H1 (cell line): ENCODE results near the gene PEAK3. TPM values are rescaled to one million over a fixed set of nuclear protein-coding genes. Genes with fewer than 3 reads are reported as not detected.

Experiments
- CTCF ChIA-PET: fragments of 300-600 bp; sonication (Branson Sonifier 250); formaldehyde crosslinking; loops from one replicate; lab custom pipeline; 2021; ENCODE audit not compliant: partially characterized antibody; lab: Charles Lee
- POLR2A ChIA-PET: fragments of 300-600 bp; sonication (Branson Sonifier 250); formaldehyde crosslinking; loops from one replicate; lab custom pipeline; 2021; ENCODE audit warnings: inconsistent platforms; ENCODE audit not compliant: partially characterized antibody; lab: Charles Lee
- DNase-seq, 2 experiments: peaks; one replicate each; pipeline versions ENCODE4 v3.0.0 to v3.0.0-alpha.2; 2010 to 2022; ENCODE audit warnings: low spot score in 2 of 2, low read depth in 1 of 2, mixed read lengths in 1 of 2
- FAIRE-seq: peaks from 2 replicates; lab custom pipeline; 2011; peaks lifted over from hg19 to GRCh38; lab: Jason Lieb, UNC
- H2AFZ ChIP-seq: 2 replicates; pipeline ENCODE4 v1.8.1; 2012; ENCODE audit warnings: low read length, inconsistent platforms
- H2AK5ac ChIP-seq: 2 replicates; pipeline ENCODE4 v1.6.1; 2013; ENCODE audit warnings: low read depth, low read length
- H2BK120ac ChIP-seq: replicated peaks from 2 replicates; pipeline ENCODE3; 2013; ENCODE audit warnings: low read depth, low read length, inconsistent platforms
- H2BK12ac ChIP-seq: 2 replicates; pipeline ENCODE4 v1.6.1; 2013; ENCODE audit warnings: low read depth, low read length
- H2BK15ac ChIP-seq: 2 replicates; pipeline ENCODE4 v1.6.1; 2013; ENCODE audit warnings: low read length
- H2BK20ac ChIP-seq: 2 replicates; pipeline ENCODE4 v1.6.1; 2013; ENCODE audit warnings: low read length
- H2BK5ac ChIP-seq: 2 replicates; pipeline ENCODE4 v1.6.1; 2013; ENCODE audit warnings: low read depth, low read length
- H3K14ac ChIP-seq: 2 replicates; pipeline ENCODE4 v1.6.1; 2013; ENCODE audit warnings: inconsistent platforms; ENCODE audit not compliant: insufficient read length
- H3K18ac ChIP-seq: 2 replicates; pipeline ENCODE4 v1.6.1; 2013; ENCODE audit warnings: low read length; ENCODE audit errors: extremely low read depth
- H3K23ac ChIP-seq: 2 replicates; pipeline ENCODE4 v1.6.1; 2013; ENCODE audit warnings: inconsistent platforms; ENCODE audit not compliant: insufficient read length
- H3K23me2 ChIP-seq: 2 replicates; pipeline ENCODE4 v1.6.1; 2013; ENCODE audit warnings: low read depth, low read length
- H3K27ac ChIP-seq: 2 replicates; pipeline ENCODE4 v1.6.1; 2011; ENCODE audit warnings: low read depth, low read length, inconsistent platforms
- H3K27me3 ChIP-seq, 4 experiments: replicated peaks in 1 of 4; 1 replicate in 1 of 4; 2 replicates in 3 of 4; pipeline versions ENCODE4 v1.6.1 to v1.8.1; 2011 to 2013; ENCODE audit warnings: low read length in 3 of 4, mild to moderate bottlenecking in 3 of 4, inconsistent platforms in 2 of 4, mixed read lengths in 2 of 4, moderate library complexity in 1 of 4; ENCODE audit not compliant: control insufficient read depth in 3 of 4, insufficient read depth in 3 of 4; ENCODE audit errors: extremely low read depth in 1 of 4
- H3K36me3 ChIP-seq, 4 experiments: 2 replicates each; pipeline versions ENCODE4 v1.6.1 to v1.8.1; 2011 to 2013; ENCODE audit warnings: mild to moderate bottlenecking in 4 of 4, low read length in 3 of 4, moderate library complexity in 2 of 4, control low read depth in 1 of 4, inconsistent platforms in 1 of 4; ENCODE audit not compliant: insufficient read depth in 4 of 4, control insufficient read depth in 2 of 4
- H3K4ac ChIP-seq: replicated peaks from 2 replicates; pipeline ENCODE3; 2013; ENCODE audit warnings: low read length, low read depth, mixed read lengths, inconsistent platforms; ENCODE audit not compliant: insufficient read length
- H3K4me1 ChIP-seq, 4 experiments: replicated peaks in 1 of 4; 1 replicate in 1 of 4; 2 replicates in 3 of 4; pipeline versions ENCODE4 v1.6.1 to v1.8.1; 2011 to 2013; ENCODE audit warnings: low read length in 3 of 4, inconsistent platforms in 2 of 4, mixed read lengths in 1 of 4; ENCODE audit not compliant: insufficient read depth in 4 of 4, control insufficient read depth in 3 of 4
- H3K4me2 ChIP-seq, 2 experiments: 2 replicates each; pipeline versions ENCODE4 v1.6.1 to v1.8.1; 2011 to 2013; ENCODE audit warnings: low read depth in 2 of 2, low read length in 2 of 2, control low read depth in 1 of 2, inconsistent platforms in 1 of 2, mild to moderate bottlenecking in 1 of 2; ENCODE audit not compliant: insufficient read depth in 1 of 2
- H3K4me3 ChIP-seq, 4 experiments: fragments of 200-600, 300-600 bp in 1 of 4; sonication (generic), shearing (Covaris generic), sonication (Bioruptor Twin) in 1 of 4; 2 replicates each; pipeline versions ENCODE4 v1.5.1 to v1.8.1; 2011 to 2016; ENCODE audit warnings: low read length in 4 of 4, low read depth in 3 of 4, control low read depth in 2 of 4, inconsistent platforms in 2 of 4, mild to moderate bottlenecking in 2 of 4, mixed read lengths in 1 of 4, moderate library complexity in 1 of 4; ENCODE audit not compliant: insufficient read depth in 2 of 4; ENCODE audit errors: extremely low read depth in 1 of 4
- H3K56ac ChIP-seq: replicated peaks from 2 replicates; pipeline ENCODE3; 2013; ENCODE audit warnings: low read depth, mild to moderate bottlenecking, mixed read lengths, low read length, inconsistent platforms; ENCODE audit not compliant: insufficient read length
- H3K79me1 ChIP-seq: 2 replicates; pipeline ENCODE4 v1.6.1; 2013; ENCODE audit warnings: low read depth, low read length, control low read depth
- H3K79me2 ChIP-seq, 2 experiments: 2 replicates each; pipeline versions ENCODE4 v1.6.1 to v1.8.1; 2012 to 2013; ENCODE audit warnings: low read length in 2 of 2, mild to moderate bottlenecking in 2 of 2, inconsistent platforms in 1 of 2; ENCODE audit not compliant: insufficient read depth in 2 of 2, control insufficient read depth in 1 of 2
- H3K9ac ChIP-seq, 4 experiments: replicated peaks in 1 of 4; 1 replicate in 1 of 4; 2 replicates in 3 of 4; pipeline versions ENCODE4 v1.6.1 to v1.8.1; 2011 to 2013; ENCODE audit warnings: low read depth in 3 of 4, low read length in 3 of 4, control low read depth in 2 of 4, mild to moderate bottlenecking in 2 of 4, moderate library complexity in 2 of 4, inconsistent platforms in 1 of 4; ENCODE audit errors: extremely low read depth in 1 of 4
- H3K9me3 ChIP-seq, 2 experiments: 2 replicates each; pipeline versions ENCODE4 v1.6.1 to v1.8.1; 2012 to 2013; ENCODE audit warnings: mild to moderate bottlenecking in 2 of 2, moderate library complexity in 2 of 2, control low read depth in 1 of 2, inconsistent platforms in 1 of 2, low read depth in 1 of 2, low read length in 1 of 2, mixed read lengths in 1 of 2; ENCODE audit not compliant: insufficient read depth in 2 of 2
- H4K20me1 ChIP-seq, 2 experiments: replicated peaks in 1 of 2; 2 replicates each; pipeline versions ENCODE3 to v1.8.1; 2011 to 2013; ENCODE audit warnings: inconsistent platforms in 2 of 2, low read length in 2 of 2, mild to moderate bottlenecking in 1 of 2; ENCODE audit not compliant: insufficient read depth in 2 of 2, control insufficient read depth in 1 of 2
- H4K5ac ChIP-seq: 2 replicates; pipeline ENCODE4 v1.6.1; 2013; ENCODE audit warnings: low read length, low read depth, mixed read lengths, inconsistent platforms; ENCODE audit not compliant: insufficient read length
- H4K8ac ChIP-seq: 2 replicates; pipeline ENCODE4 v1.8.0; 2013; ENCODE audit warnings: mild to moderate bottlenecking, moderate library complexity, low read length, inconsistent platforms; ENCODE audit not compliant: insufficient read depth; ENCODE audit errors: extremely low read depth
- H4K91ac ChIP-seq: replicated peaks from 2 replicates; pipeline ENCODE3; 2013; ENCODE audit warnings: low read length, mixed read lengths, inconsistent platforms; ENCODE audit not compliant: insufficient read length
- EGR1 ChIP-seq: IDR thresholded peaks from 2 replicates; pipeline ENCODE4 v1.6.1; 2011; ENCODE audit warnings: low read depth, low read length, borderline replicate concordance
- EZH2 ChIP-seq: fragments of 200-600 bp; sonication (generic); IDR thresholded peaks from 2 replicates; pipeline ENCODE4 v1.7.1; 2012; ENCODE audit warnings: low read depth, mild to moderate bottlenecking, moderate library complexity, low read length, inconsistent platforms; ENCODE audit not compliant: severe bottlenecking
- FOSL1 ChIP-seq: IDR thresholded peaks from 2 replicates; pipeline ENCODE4 v1.6.1; 2011; ENCODE audit warnings: mild to moderate bottlenecking, low read depth, low read length, moderate library complexity; ENCODE audit not compliant: insufficient read depth
- HDAC2 ChIP-seq, 2 experiments: fragments of 300-600 bp in 1 of 2; sonication (generic) in 1 of 2; IDR thresholded peaks; 2 replicates each; pipeline ENCODE4 v1.6.1; 2011 to 2012; ENCODE audit warnings: low read depth in 2 of 2, low read length in 2 of 2, mild to moderate bottlenecking in 2 of 2, moderate library complexity in 2 of 2, borderline replicate concordance in 1 of 2, inconsistent platforms in 1 of 2
- HDAC6 ChIP-seq: IDR thresholded peaks from one replicate; pipeline ENCODE4 v1.7.1; 2012; ENCODE audit warnings: low read depth, mild to moderate bottlenecking, inconsistent platforms, low read length, moderate library complexity
- JUN ChIP-seq: IDR thresholded peaks from 2 replicates; pipeline ENCODE4 v1.6.1; 2011; ENCODE audit warnings: low read depth, mild to moderate bottlenecking, improper control_type of control experiment, low read length
- KDM1A ChIP-seq: fragments of 200-600, 300-600 bp; sonication (generic); IDR thresholded peaks from 2 replicates; pipeline ENCODE4 v1.7.1; 2016; ENCODE audit warnings: mild to moderate bottlenecking, low read length, borderline replicate concordance
- RNF2 ChIP-seq: fragments of 200-900, 300-1000 bp; sonication (generic); IDR thresholded peaks from 2 replicates; pipeline ENCODE4 v1.7.1; 2016; ENCODE audit warnings: borderline replicate concordance, low read depth, mild to moderate bottlenecking, antibody characterized with exemption, low read length; ENCODE audit not compliant: poor library complexity, severe bottlenecking; ENCODE audit errors: missing control alignments
- RXRA ChIP-seq: IDR thresholded peaks from 2 replicates; pipeline ENCODE4 v1.6.1; 2011; ENCODE audit warnings: low read depth, mild to moderate bottlenecking, low read length, moderate library complexity; ENCODE audit not compliant: insufficient read depth
- TEAD4 ChIP-seq: IDR thresholded peaks from 2 replicates; pipeline ENCODE4 v1.6.1; 2012; ENCODE audit warnings: low read depth, low read length, inconsistent platforms, mixed read lengths
- WGBS, 2 experiments: shearing (Covaris generic) in 1 of 2; methylation state at CpG; one replicate each; pipeline versions ENCODE4 v1.1.6 to v1.1.7; 2013 to 2015; ENCODE audit warnings: low lambda C conversion rate in 2 of 2, mixed read lengths in 2 of 2, inconsistent platforms in 1 of 2, low coverage in 1 of 2, missing lambda C conversion rate in 1 of 2; ENCODE audit not compliant: insufficient replicate concordance in 2 of 2, insufficient coverage in 1 of 2, insufficient read length in 1 of 2; ENCODE audit errors: extremely low coverage in 1 of 2, missing lambda C conversion rate in 1 of 2; 5-methylcytosine and 5-hydroxymethylcytosine counted together
- polyA plus RNA-seq, 7 experiments: library from polyadenylated mRNA; depleted of rRNA in 3 of 7; stranded (reverse) in 5 of 7; unstranded in 2 of 7; fragments of >200 nt in 5 of 7; fragments of 200-250 nt in 2 of 7; gene quantifications; 1 replicate in 5 of 7; 2 replicates in 1 of 7; 4 replicates in 1 of 7; pipeline versions ENCODE4 v1.2.1 to v1.2.3, GENCODE V29; 2011 to 2013; ENCODE audit warnings: missing spikeins in 2 of 7, mixed read lengths in 2 of 7
- total RNA-seq: library from RNA; stranded (reverse); fragmentation: NEBNext Ultra II Directional; extraction: Animal tissue kit (Norgen Biotek cat#: 25700); gene quantifications from 2 replicates; pipeline ENCODE4 v1.2.1, GENCODE V29; 2021

PEAK3 gene
- total and polyA plus RNA-seq, 2 of the 8 experiments (the other 6 are each of a cell fraction or from before 2014, with no cell fraction given) = not detected

GRCh38 chr19:2303211-2303798, 21.3 kb upstream of the PEAK3 start:
- Histone ChIP-seq H2BK5ac (no peak overlapping the region; the same call in 1 of the 2 replicates), H4K5ac (no peak overlapping the region), H3K4me3 (no peak overlapping the region), H3K23ac (no peak overlapping the region), H3K27me3 (peaks cover 4 to 36% (median 25%) of the 10 kb centered on the region in 4 experiments), H3K9ac (no peak overlapping the region), H2BK20ac (peak overlapping the region; percentile 61; the same call in 1 of the 2 replicates), H3K18ac (no peak overlapping the region), H4K20me1 (peaks cover 0 to 4% of the 10 kb centered on the region in 2 experiments), H3K79me1 (no peaks in the 10 kb centered on the region), H3K27ac (no peak overlapping the region), H4K91ac (peak overlapping the region; percentile 39), H3K36me3 (no peaks in the 10 kb centered on the region), H3K4me1 (peaks cover 0 to 17% (median 8%) of the 10 kb centered on the region in 4 experiments; a peak in 5 of 7 replicates), H2AFZ (no peak overlapping the region), H2BK15ac (no peak overlapping the region; the same call in 1 of the 2 replicates), H3K4me2 (0 out of 4 replicates have a peak overlapping the region, but pooled peaks of 1 of the 2 experiments have one; percentile 90), H3K14ac (no peak overlapping the region), H2BK12ac (peak overlapping the region; percentile 60; the same call in 1 of the 2 replicates), H3K4ac (no peak overlapping the region), H3K56ac (no peak overlapping the region), H4K8ac (no peak overlapping the region), H3K79me2 (no peaks in the 10 kb centered on the region), H3K23me2 (peaks cover 2% of the 10 kb centered on the region; the same call in 1 of the 2 replicates), H2BK120ac (no peak overlapping the region), H2AK5ac (peak overlapping the region; percentile 82; the same call in 1 of the 2 replicates), H3K9me3 (no peaks in the 10 kb centered on the region)
- ChIA-PET CTCF (interaction anchor here (0.6 to 2.1 kb wide), 6 partner anchors 11 to 120 kb away, joined by 3 to 11 read pairs (median 5); no protein-coding TSS in a partner anchor), POLR2A (interaction anchor here (0.6 to 1.9 kb wide), 9 partner anchors 9 to 65 kb away, joined by 3 to 7 read pairs (median 4); partner anchors contain the start of gene PEAK3)
- DNase-seq (no peak), FAIRE-seq (no peak)
- WGBS, 2 experiments = 86% methylated on average over 19 of the region's 26 CpGs; no CpG with 5 or more reads in 1 of the 2 experiments
- no peak for TF ChIP-seq TEAD4
- TF ChIP-seq HDAC6 = no peak
- no peak for TF ChIP-seq EZH2
- peak; percentile 97 for TF ChIP-seq KDM1A
- peak in 1 of 2 experiments; percentile 69; a peak in 1 of 4 replicates for TF ChIP-seq HDAC2 (IDR thresholded peaks at IDR 0.05; ENCODE audit: borderline replicate concordance in 1 of 2, low read depth in 2 of 2, low read length in 2 of 2)
- no peak for TF ChIP-seq RNF2
- TF ChIP-seq FOSL1 = no peak
- no peak for TF ChIP-seq RXRA
- TF ChIP-seq JUN = no peak
- TF ChIP-seq EGR1 = no peak
